GM19463 (cell line): ENCODE measurements around the gene PTH2R.
"Not testable (repeated sequence)": the region's sequence is repeated elsewhere in the genome, so short reads cannot be mapped to it uniquely, and the experiment has no call there.

Source experiments
- ATAC-seq: cut with Tn5 transposase; IDR thresholded peaks from one replicate; pipeline ENCODE4 v1.9.1; 2021; ENCODE audit warnings: mild to moderate bottlenecking, moderate library complexity; ENCODE audit not compliant: unreplicated experiment

The PTH2R gene

DNA sequence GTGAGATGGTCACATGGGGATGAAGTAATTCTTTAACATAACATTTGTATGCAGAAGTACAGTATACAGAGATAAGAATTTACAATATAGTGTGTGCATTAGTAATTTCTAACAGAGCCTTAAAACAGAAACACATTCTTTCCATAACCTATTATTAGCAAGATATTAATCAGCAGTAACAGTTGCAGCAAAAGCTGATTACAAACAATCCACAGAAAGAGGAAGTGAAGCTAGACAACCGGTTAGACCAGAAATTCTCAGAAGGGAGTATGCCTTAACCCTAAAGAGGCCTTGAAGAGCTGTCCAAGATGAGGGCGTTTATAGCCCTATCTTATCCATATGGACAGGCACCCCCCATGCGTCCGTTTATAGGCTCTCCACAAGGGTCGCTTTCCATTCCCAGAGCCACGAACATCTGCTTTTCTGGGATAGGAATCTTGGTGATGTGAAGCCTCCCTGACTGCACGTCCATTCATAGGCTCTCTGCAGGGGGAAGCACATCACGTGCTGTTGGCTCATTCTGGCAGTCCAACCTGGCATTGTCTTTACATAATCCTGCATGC lies 75.9 kb downstream of the PTH2R start:
- not testable (repeated sequence) for ATAC-seq

- no peak for ATAC-seq
Measured at GRCh38 chr2:208485390-208485789, 78.8 kb downstream of the PTH2R start.

DNA sequence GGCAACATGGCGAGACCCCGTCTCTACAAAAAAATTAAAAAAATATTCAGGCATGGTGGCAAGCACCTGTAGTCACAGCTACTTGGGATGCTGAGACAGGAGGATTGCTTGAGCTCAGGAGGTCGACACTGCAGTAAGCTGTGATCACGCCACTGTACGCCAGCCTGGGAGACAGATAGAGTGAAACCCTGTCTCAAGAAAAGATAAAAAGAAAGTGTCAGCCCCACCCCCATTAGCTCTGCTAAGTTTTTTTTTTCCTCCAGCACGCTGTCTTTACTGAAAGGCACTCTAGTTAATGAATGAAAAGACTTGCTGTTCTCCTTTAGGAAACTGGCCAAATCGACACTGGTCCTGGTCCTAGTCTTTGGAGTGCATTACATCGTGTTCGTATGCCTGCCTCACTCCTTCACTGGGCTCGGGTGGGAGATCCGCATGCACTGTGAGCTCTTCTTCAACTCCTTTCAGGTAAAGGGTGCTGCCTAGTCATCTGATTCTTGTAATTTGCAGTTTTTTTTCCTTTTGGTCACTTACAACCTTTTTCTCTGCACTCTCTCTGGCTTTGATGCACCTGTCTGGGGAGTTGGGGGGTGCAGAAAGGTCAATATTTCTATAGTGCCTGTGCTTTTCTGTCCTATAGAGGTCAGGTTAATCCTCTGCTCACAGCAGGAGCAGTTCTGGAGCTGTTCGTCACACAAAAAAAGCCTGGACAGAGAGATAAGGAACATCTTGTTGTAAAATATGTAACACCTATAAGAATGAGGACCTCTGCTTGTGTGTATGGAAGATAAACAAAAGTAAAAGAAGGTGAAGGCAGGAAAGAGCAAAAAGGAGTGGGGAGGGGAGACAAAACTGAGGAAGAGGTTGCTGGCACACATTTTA lies 82.3 kb downstream of the PTH2R start:
- no peak for ATAC-seq

GRCh38 chr2:208489687-208490086 lies 83.1 kb downstream of the PTH2R start:
- no peak for ATAC-seq

GRCh38 chr2:208490492-208490891 lies 83.9 kb downstream of the PTH2R start:
- ATAC-seq: no peak

DNA sequence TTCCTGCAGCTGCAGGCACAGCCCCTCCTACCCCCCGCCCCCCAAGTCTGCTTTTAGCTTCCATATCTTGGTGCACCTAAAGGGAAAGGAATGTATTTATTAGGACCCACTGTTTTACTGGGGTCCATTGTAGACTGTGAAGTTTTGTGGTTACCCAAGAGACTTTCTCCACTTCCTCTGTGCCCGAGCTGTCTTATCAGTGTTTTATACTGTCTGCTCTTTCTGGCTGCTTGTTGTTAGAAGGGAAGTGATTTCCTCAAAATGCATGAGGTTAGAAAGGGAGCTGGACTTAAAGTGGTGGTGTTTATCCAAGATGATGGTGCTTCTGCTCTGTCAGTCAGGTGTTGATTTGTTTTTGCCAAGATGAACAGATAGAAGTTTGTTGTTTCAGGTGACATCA lies 85.0 kb downstream of the PTH2R start:
- no peak for ATAC-seq

DNA sequence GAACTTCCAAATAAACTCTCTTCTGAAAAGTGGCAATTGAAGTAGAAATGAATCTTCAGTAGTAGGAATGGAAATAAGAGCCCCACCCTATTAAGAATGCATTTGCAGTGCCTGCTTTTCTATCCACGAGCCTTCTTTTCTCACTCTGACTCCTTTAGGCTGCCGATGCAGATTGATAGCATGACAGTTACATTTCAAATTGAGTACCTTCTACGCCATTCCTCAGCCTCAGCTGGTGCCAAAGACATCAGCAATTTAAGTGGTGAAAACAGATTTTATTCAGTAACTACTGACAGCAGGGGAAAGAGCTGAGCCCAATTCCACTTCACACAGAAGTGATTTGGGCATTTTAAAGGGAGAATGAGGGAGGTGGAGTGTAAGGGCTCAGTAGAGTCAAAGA lies 85.5 kb downstream of the PTH2R start:
- ATAC-seq: no peak

GRCh38 chr2:208493186-208493585 lies 86.6 kb downstream of the PTH2R start:
- no peak for ATAC-seq

GRCh38 chr2:208496129-208496528 lies 89.5 kb downstream of the PTH2R start:
- no peak for ATAC-seq

GRCh38 chr2:208501206-208501605 lies 94.6 kb downstream of the PTH2R start:
- ATAC-seq: no peak

DNA sequence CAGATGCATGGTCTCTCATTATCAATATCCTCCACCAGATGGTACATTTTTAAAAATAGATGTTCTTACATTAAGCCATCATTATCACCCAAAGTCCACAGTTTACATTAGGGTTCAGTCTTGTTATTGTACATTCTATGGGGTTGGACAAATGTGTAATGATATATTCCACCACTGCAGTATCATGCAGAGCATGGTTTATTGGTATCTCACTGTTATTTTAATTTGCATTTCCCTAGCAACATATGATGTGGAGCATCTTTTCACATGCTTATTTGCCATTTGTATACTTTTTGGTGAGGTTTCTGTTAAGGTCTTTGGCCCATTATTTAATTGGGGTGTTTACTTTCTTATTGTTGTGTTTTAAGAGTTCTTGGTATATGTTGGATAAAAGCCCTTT lies 95.7 kb downstream of the PTH2R start:
- ATAC-seq: no peak

GRCh38 chr2:208505365-208505764 lies 98.8 kb downstream of the PTH2R start:
- not testable (repeated sequence) for ATAC-seq

- ATAC-seq: no peak
Measured at GRCh38 chr2:208509586-208509985, 103.0 kb downstream of the PTH2R start.

DNA sequence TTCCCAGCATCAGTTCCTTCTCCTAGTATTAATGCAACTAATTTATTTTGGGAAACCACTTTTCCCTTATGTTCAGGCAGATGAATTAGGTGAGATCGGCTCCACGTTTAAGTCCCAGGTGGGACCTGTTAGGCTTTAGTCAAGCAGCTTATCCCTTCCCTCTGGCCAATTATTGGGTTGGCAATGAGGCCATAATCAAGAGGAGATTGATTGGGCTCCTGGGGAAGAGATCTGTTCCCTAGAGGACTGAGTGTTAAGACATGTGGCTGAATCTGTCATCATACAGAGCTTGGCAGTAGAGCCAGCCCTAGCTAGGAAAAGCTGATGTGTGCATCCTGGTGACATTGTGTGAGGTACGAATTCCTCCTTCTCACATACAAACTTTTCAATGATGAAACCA lies 104.4 kb downstream of the PTH2R start:
- ATAC-seq: no peak

- ATAC-seq: no peak
Measured at GRCh38 chr2:208511573-208511972, 105.0 kb downstream of the PTH2R start.

GRCh38 chr2:208515099-208515498 lies 108.5 kb downstream of the PTH2R start:
- ATAC-seq: no peak

DNA sequence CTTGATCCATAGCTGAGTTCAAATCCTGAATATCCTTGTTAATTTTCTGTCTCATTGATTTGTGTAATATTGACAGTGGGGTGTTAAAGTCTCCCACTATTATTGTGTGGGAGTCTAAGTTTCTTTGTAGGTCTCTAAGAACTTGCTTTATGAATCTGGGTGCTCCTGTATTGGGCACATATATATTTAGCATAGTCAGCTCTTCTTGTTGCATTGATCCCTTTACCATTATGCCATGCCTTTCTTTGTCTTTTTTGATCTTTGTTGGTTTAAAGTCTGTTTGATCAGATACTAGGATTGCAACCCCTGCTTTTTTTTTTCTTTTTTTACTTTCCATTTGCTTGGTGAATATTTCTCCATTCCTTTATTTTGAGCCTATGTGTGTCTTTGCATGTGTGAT lies 116.5 kb downstream of the PTH2R start:
- ATAC-seq: not testable (repeated sequence)

DNA sequence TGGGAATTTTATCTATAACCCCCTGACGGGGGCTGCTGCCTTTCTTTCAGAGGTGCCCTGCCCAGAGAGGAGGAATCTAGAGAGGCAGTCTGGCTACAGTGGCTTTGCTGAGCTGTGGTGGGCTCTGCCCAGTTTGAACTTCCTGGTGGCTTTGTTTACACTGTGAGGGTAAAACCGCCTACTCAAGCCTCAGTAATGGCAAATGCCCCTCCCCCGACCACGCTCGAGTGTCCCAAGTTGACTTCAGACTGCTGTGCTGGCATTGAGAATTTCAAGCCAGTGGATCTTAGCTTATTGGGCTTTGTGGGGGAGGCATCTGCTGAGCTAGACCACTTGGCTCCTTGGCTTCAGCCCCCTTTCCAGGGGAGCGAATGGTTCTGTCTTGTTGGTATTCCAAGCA lies 118.6 kb downstream of the PTH2R start:
- not testable (repeated sequence) for ATAC-seq

DNA sequence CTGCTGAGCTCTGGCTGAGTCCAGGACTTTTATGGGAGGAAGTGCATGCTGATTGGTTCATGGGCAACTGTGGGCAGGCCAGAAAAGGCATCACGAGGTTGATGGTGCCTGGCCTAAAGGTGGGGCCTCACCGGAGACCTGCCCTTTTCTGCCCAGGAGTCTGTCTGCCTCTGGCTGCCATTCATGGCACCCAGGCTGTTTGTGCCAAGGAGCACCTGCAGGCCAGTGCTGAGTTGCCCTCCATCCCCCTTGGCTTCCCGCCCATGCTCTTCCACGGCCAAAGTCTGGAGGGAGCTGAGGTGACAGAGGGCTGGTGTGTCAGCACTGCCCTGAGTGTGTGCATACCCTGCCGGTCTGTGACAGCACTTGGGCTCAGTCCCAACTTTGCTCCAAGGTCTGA lies 123.2 kb downstream of the PTH2R start:
- ATAC-seq: no peak

DNA sequence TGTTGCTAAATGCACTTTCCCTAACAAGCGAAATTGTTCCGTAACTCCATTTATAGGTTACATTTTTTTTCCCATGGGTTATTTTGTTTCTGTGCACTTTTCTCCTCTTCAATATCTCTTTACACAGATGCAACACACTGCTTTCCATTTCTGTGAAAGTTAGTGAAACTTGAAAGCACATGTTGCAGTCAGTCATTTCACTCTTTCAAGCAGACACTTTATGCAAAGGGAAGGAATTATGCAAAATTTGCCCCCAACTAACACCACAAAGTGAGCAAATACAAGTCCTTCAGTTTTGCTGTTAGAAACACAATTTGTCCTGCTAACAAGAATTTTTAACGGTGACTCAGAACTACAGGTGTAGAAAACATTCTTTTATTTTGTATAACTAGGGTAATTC lies 124.8 kb downstream of the PTH2R start:
- ATAC-seq: peak; percentile 68

GRCh38 chr2:208535578-208535977 lies 129.0 kb downstream of the PTH2R start:
- not testable (repeated sequence) for ATAC-seq

- no peak for ATAC-seq
Measured at GRCh38 chr2:208541461-208541988, 134.9 kb downstream of the PTH2R start.
